ENCODE data around the gene CEMIP. TPM values are rescaled to one million over a fixed set of nuclear protein-coding genes. Genes with fewer than 3 reads are reported as not detected.

Gene CEMIP
- total and polyA plus RNA-seq, 2 of the 13 experiments (the other 11 are each of a cell fraction or from before 2014, with no cell fraction given): 4.3 to 28.5 TPM

GRCh38 chr15:80990955-80991354 is 211.8 kb downstream of the CEMIP start:
- Histone ChIP-seq H3K36me3 (replicated peaks in 1 of 2; ENCODE audit: control insufficient read depth in 1 of 2, insufficient read depth in 2 of 2, low read length in 2 of 2) (no peaks in the 10 kb centered on the region), H4K20me1 (ENCODE audit: insufficient read depth, low read length) (peaks cover 2% of the 10 kb centered on the region; the same call in 1 of the 2 replicates), H3K79me2 (ENCODE audit: insufficient read depth, low read length) (peaks cover 33% of the 10 kb centered on the region), H3K9ac (ENCODE audit: insufficient read depth, low read depth, low read length) (no peak overlapping the region), H2AFZ (ENCODE audit: low read length) (no peak overlapping the region), H3K27me3 (ENCODE audit: control insufficient read depth in 1 of 2, insufficient read depth in 2 of 2, low read length in 2 of 2) (no peaks in the 10 kb centered on the region; a peak in 1 of 5 replicates), H3K4me1 (ENCODE audit: insufficient read depth, low read length) (peaks cover 36% of the 10 kb centered on the region), H3K27ac (ENCODE audit: extremely low read length, insufficient read depth, low read length) (no peak overlapping the region), H3K9me3 (ENCODE audit: low read length) (no peaks in the 10 kb centered on the region), H3K4me2 (ENCODE audit: low read depth, low read length) (peak overlapping the region; percentile 80; the same call in 1 of the 2 replicates), H3K4me3 (replicated peaks in 1 of 3; ENCODE audit: insufficient read depth in 1 of 3, low read depth in 2 of 3, low read length in 3 of 3) (no peak overlapping the region)
- BruUV-seq (replicated peaks): no TSS peak
- in situ Hi-C loops (cut with HindIII; ENCODE audit: extremely low pct_ligation_motif_present, low pct_unique_long_range_greater_than_20kb) (no loop called here), intact Hi-C loops (cut with micrococcal nuclease; ENCODE audit: unreplicated experiment) (no loop called here)
- DNase-seq (ENCODE audit: low spot score): no peak
- no peak for ATAC-seq
- TF ChIP-seq ZNF276 (CRISPR knock-in tag; IDR thresholded peaks at IDR 0.05; ENCODE audit: low read depth) (no peak), ZBTB10 (CRISPR knock-in tag; IDR thresholded peaks at IDR 0.05; ENCODE audit: borderline replicate concordance) (no peak), KIAA2018 (CRISPR knock-in tag; IDR thresholded peaks at IDR 0.05; ENCODE audit: borderline replicate concordance) (no peak), ZBTB39 (CRISPR knock-in tag; IDR thresholded peaks at IDR 0.05) (no peak)
- ChIA-PET CTCF (ENCODE audit: low intra/inter-chr PET ratio, low total read pairs) (no interaction called here), POLR2A (interaction anchor here (1.5 to 2.3 kb wide), 2 partner anchors 10 to 151 kb away, joined by 3 to 10 read pairs; partner anchors contain the start of gene TLNRD1)
- WGBS (ENCODE audit: low lambda C conversion rate): 95% methylated on average over 1 of the region's 1 CpG
- FAIRE-seq: no peak
